Measurements from ENCODE around the gene WNK2.

Gene WNK2

DNA sequence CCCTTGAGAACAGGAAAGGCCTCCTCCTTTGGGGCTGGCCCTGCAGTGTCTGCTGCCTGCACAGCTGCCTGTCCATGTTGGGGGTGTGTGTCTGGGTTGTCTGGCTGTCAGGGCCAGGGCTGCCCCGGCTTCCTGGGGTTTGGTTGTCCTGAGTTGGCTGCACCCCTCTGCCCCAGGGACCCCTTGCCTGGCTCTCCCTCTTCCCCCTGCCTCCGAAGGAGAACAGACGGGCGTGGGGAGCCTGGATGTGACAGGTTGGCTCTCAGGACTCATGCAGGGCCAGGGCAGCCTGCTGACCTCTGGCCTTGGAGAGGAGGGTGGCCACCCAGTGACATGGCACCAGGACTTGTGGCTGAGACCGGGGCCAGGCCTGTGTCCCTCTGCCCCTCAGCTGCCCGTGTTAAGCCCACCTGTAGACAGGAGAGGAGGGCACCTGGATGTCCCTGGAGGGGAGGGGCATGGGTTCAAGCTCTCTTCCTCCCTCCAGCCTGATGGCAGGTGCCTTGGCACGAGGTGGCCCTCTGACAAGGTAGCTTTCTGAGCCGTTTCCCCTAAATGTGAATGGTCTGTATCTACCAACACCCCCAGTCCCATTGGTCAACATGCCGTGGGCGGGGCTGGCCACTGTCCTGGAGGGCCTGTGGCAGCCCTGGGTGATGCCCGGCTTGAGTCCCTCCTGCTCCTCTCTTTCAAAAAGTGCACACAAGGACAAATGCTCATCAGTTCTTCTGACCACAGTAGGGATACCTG is 34.9 kb downstream of the WNK2 start:
- DNase-seq (ENCODE audit: low read depth): no peak

DNA sequence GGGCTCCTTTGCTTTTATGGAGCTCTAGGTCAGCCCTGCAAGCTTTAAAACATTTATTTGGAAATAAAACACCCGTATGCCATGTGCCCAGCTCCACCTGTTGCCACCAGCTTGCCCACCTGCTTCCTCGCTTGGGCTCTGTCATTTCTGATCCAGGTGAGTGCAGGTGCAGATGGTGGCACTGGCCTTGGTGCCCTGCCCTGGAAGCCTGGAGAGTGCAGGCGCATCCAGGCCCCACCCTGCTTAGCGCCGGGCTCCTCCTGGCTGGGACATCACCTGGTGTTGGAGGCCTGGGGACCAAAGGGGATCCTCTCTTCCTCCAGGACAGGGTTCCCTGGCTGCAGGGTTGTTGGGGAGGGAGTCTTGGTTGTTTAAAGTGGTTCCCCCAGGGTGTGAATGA is 35.8 kb downstream of the WNK2 start:
- no peak for DNase-seq (ENCODE audit: low read depth)

DNA sequence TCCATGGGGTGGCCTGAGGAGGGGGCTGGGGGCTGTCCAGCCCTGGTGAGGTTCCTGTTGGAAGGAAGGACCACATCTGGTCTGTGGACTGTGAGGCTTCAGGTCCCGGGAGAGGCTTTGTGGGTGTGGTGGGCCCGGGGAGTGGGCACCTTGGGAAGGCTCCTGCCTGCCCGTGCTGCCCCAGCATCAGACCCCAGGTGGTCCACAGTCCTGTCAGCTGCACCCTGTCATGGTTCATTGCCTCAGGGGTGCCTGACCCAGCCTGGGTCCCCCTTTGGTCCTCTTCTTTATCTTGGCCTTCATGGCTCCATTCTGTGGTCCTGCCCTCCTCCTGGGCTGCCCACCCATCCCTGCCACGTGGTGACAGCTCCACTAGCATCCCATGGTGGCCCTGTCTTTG is 36.7 kb downstream of the WNK2 start:
- no peak for DNase-seq (ENCODE audit: low read depth)

DNA sequence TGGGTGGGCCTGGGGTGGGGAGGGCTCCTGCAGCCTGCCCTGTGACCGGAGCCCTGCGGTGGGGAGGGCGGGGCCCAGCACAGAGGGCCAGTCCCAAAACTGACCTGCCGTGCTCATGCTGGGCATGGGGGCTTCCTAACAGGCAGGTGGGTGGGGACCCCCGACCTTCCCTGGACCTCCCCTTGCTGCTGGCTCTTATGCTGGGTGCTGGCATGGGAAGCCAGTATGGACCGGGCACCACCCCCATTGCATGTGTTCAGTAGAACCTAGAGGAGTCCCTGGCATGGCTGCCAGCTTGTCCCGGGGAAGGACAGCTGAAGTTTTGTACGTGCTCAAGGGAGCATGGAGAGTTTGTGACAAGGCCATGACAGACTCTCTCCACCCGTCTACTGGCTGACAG is 37.1 kb downstream of the WNK2 start:
- no peak for DNase-seq (ENCODE audit: low read depth)

DNA sequence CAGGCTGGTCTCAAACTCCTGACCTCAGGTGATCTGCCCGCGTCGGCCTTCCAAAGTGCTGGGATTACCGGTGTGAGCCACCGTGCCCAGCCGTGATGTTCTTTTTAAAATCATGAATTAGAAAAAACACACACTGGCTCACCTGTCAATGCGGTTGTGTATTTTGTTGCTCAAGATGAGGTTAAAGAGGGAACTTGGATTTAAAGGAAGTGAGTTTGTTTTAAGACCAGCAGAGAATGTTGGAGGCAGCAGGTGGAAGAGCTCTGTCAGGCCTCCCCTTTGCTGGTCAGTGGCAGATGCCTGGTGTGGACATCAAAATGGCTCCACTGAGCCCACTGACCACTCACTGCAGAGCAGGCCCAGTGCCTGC is 38.9 kb downstream of the WNK2 start:
- no peak for DNase-seq (ENCODE audit: low read depth)

DNA sequence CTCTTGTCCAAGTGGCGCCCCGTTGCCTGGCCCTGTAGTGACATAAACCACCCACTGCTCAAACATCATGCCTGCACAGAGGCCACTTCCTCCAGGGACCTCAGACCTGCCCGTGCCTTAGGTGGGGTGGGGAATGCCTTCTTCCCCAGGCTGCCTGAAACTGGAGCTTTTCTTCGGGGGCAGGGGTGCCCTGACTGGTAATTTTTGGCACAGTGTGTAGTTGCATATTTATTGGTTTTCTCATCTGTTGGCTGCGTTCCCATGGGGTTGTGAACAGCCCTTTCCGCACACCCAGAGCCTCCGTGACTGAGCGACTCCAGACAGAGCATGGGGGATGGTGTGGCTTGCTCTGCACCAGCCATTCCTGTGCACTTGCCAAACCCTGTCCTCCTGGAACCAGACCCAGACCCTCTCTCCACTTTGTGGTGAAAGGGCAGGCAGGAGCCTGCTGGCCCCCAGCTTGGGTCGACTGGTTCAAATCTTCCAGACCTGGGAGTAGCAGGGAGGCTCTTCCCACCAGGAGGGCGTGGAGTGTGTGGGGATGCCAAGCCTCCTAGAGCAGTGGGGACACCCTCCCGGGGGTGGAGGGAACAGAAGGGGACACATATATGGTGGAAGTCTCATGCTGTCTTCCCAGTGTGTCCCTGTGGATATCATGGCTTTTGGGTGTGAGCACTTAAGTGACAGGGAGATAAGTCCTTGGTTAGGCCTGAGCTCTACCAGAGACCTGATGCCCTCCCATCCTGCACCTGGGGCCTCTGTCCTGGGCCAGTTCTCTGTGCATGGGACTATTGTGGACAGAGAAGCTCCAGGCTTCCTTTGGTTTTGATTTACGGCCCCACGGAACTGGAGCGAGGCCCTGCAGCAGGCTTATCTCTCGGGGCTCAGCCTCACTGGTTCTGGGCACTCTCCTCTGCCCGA is 39.6 kb downstream of the WNK2 start:
- DNase-seq (ENCODE audit: low read depth): peak; percentile 26

DNA sequence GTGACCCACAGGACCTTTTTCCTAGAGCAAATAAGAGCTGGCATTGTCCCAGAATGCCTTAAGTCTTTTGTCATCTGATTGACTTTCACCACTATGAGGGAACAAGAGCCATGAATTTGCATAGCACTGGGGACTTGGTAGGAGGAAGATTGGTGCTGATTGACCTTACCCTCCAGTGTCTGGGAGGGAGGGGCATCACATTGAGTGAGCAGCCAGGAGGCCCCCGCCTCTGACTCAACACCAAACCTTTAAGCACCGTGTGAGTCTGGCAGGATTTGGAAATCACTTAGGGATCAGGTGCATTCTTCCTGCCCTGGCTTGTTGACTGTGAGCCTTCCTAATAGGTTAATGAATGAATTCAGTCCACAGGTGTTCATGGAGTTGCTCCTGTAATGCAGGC is 40.7 kb downstream of the WNK2 start:
- DNase-seq (ENCODE audit: low read depth): no peak

DNA sequence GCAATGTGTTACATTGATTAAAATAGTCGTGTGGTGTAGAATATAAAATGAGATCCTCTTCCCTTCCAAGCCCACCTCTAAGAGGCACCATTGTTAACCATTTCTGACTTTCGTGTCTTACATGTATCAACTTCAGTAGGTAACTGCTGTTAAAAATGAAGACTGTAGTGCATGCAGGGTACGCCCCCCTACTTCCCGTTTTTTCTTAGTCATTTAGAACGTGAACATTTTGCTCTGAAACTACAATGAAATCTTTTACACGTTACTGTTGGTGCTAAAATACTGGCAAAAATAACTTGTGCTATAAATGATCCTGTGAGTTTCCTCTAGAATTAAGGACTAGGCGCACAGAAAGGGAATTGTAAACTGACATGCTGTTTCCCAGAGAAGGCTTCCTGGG is 41.5 kb downstream of the WNK2 start:
- no peak for DNase-seq (ENCODE audit: low read depth)

DNA sequence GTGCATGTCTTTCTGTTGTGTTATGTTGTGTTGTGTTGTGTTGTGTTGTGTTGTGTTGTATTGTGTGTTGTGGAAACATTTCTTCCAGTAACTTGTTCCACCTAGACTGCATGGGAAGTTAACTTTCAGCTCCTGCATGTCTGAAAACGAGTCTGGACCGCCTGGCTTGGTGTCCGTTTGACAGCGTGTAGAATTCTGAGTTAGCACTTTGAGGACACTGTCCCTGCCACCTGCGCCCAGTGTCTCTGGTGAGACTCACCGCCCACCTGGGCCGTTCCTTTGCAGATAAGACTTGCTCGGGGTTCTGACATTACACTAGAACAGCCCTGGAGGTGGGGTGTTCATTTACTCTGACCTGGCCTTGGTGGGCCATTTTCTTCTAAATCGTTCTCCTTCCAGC is 42.0 kb downstream of the WNK2 start:
- no peak for DNase-seq (ENCODE audit: low read depth)

DNA sequence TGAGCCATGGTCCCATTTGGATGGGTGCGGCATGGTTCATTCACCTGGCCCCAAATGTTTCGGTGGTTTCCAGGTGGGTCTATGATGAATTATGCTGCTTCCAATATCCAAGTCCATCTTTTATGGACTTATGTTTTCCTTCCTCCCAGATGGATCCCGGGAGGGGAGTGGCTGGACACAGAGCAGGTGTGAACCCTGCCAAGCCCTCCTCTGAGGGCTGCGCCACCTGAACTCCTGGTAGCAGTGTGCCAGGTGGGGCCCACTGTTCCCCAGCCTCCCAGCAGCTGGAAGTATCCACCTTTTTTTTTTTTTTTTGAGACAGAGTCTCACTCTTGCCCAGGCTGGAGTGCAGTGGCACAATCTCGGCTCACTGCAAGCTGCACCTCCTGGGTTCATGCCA is 42.9 kb downstream of the WNK2 start:
- DNase-seq (ENCODE audit: low read depth): no peak

DNA sequence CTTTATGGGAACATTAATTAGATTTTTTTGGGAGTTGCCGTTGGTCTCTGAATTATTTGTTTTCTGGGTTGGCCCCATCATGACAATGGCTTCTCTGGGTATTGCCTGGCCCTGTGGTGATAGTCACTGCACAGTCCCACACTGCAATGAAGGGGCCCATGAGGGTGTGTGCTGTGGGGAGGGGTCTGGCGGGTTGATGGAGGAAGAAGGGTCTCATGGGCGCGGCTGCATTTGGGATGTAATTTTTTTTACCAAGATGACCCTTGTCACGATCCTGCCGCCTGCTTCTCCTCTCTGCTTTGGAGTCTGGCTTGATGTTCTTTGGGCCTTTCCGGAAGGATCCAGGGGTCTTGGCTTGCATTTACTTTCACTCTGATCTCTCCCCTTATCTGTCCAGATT is 44.1 kb downstream of the WNK2 start:
- no peak for DNase-seq (ENCODE audit: low read depth)

DNA sequence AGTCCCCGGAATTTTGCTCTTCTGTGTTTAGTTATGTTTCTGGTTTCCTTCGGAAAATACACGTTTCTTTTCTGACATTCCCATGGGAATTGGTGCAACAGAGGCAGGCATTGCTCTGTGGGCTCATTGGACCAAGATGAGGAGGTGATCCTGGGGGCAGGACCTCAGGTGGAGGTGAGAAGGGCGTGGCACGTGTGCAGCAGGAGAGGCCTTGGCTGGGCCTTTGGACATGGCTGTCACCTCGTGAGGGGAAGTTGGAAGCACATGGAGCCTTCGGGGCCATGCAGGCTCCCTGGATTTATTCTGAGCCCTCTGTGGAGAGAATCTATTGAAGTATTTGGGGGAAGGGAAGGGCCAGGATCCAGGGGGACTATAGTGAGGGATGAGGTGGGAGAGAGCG is 44.5 kb downstream of the WNK2 start:
- DNase-seq (ENCODE audit: low read depth): no peak

DNA sequence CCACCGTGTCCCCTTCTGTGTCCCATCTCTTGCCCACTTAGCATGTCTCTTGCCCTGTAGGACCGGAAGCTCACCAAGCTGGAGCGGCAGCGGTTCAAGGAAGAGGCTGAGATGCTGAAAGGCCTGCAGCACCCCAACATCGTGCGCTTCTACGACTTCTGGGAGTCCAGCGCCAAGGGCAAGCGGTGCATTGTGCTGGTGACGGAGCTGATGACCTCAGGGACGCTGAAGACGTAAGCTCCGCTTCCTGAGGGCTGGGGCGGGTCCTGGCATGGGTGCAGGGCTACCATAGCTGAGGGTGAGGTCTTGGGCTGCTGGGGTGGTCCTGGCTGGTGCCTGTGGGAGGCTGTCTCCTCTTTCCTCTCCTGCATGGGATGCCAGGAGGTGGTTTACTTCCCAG is 45.7 kb downstream of the WNK2 start:
- DNase-seq (ENCODE audit: low read depth): no peak

DNA sequence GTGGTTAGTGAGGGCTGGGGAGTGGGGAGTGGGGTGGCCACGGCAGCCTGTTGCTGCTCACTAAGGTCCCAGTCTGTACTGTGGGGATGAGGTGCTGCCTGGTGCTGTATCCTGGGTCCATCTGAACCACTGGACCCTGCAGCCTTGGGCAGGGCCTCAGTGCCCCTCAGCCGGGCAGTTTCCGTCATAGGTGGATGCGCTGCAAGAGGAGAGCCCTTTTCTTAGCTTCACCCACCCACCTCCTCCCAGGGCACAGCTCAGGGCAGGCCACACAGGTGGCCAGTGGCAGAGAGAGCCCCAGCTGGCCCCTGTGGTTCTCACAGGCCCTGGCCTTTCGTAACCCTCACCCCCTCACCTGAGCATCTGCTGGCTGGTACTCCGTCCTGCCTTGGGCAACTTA is 46.2 kb downstream of the WNK2 start:
- no peak for DNase-seq (ENCODE audit: low read depth)

DNA sequence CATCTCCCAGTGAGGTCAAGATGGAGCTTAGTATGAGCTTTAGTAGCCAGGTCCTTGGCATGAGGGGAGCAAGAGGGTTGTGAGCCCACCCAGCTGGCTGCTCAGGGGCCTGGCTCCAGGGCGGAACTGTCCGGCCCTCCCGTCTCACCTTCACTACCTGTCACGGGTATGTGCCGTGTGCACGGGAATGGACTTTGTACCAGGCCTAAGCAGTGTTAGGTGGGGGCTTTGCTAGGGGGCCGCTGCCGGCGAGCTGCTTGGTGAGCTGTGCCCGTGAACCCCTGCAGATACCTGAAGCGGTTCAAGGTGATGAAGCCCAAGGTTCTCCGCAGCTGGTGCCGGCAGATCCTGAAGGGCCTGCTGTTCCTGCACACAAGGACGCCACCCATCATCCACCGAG is 46.7 kb downstream of the WNK2 start:
- DNase-seq (ENCODE audit: low read depth): no peak

DNA sequence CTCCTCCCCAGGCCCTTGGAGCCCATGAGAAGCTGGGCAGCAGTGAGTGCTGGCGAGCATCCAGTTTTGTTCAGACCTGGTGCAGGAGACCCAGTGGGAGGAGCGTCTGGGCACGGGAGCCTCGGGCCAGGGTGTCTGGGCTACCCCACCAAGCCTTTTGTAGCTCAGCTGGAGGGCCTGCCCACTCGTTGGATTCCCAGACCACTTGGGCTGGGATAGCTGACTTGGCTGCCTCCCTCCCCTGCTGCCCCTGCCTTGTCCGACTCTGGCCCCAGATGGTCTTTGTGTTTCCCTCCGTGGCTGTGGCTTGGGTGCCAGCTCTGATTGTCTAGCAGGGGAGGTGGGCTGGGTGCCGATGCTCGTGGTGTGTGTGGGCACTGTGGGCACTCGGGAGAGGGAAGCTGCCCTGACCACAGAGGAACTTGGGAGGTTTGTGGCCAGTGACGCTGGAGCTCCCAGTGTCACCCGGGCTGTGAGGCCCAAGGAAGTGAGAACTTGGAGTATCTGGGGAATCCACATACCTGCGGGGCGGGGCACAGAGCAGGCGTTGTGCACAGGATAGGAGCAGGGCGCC is 47.3 kb downstream of the WNK2 start:
- no peak for DNase-seq (ENCODE audit: low read depth)

DNA sequence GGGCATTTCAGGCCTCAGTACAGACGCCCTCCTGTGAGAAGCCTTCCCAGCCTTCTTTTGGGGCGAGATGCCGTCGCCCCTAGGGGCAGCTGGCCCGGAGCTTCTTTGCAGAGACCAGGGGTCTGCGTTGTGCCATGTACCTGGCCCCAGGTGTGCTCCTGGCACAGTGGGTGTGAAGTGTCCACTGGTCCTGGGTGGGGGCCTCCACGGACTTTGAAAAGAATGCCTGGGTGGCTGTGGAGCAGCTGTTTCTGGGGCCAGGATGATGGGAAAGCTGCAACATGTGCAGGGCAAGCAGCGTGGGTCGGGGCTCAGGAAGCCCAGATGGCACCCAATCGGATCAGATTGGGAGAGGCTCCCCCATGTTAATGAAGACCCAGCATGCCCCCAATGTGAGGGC is 47.8 kb downstream of the WNK2 start:
- DNase-seq (ENCODE audit: low read depth): no peak

DNA sequence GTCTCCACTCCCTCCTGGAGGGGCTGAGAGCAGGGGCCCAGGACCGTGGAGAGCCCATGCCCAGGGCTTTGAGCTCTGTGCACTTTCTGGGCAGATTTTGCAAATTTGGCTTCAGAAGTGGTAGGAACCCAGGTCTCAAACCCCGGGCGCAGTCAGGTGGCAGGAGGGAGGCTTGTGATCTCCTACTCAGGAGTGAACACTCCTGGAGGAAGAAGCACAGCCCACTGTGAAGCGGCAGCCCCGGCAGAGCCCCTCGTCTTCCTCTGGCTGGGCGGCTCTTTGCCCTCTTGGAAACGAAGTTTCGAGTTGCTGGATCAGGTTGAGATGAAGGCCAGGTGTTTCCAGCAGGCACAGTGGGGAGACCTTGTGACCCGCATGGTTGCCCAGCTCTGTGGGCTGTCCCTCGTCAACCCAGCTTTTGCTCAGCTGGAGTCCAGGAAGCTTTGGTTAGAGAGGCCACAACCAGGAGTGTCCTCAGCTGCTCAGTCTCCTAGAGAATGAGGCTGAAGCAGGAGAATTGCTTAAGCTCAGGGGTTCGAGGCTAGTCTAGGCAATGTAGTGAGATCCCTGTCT is 48.5 kb downstream of the WNK2 start:
- no peak for DNase-seq (ENCODE audit: low read depth)

DNA sequence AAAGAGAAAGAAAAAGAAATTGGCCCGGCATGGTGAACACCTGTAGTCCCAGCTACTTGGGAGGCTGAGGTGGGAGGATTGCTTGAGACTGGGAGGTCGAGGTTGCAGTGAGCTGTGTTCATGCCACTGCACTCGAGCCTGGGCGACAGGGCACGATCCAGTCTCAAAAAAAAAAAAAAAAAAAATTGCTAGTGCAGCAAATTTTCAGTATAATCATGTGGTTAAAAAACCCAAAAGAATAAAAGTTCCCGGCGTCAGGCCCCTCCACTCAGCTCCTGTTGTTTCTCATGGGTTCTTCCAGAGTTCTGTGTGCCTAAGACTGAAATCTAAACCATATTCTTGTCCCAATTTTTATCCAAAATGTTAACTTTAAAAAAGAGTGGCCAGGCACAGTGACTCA is 49.1 kb downstream of the WNK2 start:
- no peak for DNase-seq (ENCODE audit: low read depth)

DNA sequence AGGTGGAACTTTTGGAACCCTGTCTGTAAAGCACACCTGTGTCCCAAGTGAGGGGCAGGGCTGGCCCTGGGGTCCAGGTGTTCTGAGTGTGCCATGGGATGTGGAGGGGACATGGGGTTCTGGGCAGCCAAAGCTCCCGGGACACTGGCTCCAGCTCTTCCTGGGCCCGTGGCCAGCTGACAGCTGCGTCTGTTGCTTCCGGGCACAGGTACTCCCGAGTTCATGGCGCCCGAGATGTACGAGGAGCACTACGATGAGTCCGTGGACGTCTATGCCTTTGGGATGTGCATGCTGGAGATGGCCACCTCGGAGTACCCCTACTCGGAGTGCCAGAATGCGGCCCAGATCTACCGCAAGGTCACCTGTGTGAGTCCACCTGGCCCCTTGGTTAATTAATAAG is 50.7 kb downstream of the WNK2 start:
- no peak for DNase-seq (ENCODE audit: low read depth)

DNA sequence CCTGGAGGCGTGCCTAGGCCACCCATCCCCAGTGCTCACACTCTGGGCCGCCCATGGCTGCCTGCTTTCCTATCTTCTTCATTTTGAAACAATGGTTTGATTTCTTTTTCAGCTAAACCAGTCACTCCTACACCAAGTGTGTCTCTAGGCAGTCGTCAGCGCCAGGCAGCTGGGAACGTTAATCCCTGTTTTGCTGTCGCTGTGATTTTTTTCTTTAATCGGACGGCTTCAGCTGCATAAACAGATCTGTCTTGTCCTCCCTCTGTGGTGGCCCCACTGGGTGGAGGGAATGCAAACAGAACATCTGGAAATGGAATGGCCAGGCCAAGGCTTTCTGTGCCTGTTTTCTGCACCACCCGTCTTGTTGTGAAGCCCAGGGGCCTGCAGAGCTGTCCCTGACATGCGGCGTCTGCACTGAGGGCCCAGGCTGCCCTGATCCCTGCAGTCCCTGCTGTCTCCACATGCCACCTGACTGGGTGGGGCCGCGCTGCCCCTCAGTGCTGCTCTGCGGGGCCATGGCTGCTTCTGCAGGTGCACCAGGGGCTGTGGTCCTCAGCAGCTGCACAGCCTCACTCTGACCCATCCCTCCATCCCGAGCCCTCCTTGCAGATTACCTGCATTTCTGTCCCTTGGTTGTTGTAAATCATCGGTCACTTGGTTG is 51.5 kb downstream of the WNK2 start:
- no peak for DNase-seq (ENCODE audit: low read depth)

DNA sequence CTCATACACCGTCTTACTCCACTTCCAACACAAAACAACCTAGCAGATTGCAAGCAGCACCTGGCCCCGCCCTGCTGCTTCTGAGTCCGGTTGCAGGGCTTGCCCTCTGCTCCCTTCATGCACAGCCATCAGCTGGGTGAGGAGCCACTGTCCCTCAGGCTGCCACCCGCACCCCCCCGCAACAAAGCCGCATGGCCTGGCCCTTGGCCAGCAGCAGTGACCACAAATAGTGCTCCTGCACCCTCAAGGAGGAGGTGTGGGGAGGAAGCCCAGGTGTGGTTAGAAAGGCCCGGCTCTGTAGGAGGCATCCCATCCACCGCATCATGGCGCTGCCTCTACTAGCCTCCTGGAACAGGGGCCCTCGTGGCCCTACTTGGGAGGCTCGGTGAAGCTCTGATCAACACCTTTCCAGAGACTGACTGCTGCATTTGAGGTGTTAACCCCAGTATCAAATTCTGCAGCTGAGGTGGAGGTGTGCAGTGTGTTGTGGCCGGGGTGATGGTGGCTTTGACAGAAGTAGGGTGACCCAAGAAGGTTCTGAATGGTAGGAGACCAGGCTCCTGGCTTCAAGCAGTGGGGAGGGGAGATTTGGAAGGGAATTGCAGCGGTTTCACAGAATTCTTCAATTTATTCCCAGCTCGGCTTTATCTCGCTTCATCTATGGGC is 52.7 kb downstream of the WNK2 start:
- DNase-seq (ENCODE audit: low read depth): no peak

All from GM04504 (cell line).